Measurements from ENCODE around the gene DOCK2. TPM values are rescaled to one million over a fixed set of nuclear protein-coding genes. Genes with fewer than 3 reads are reported as not detected.

DOCK2 gene
- total and polyA plus RNA-seq, 2 donors (not counting 3 experiments of a cell fraction or from before 2014, with no cell fraction given), result 0.62 to 4.8 TPM

- H3K79me2 ChIP-seq (ENCODE audit: control insufficient read depth, insufficient read depth, low read length), result no peaks in the 10 kb centered on the region
- no peak for DNase-seq (ENCODE audit: low read depth, low spot score)
- H3K27me3 ChIP-seq (ENCODE audit: control insufficient read depth in 2 of 2, insufficient read depth in 2 of 2, low read length in 2 of 2), result peaks cover 0 to 3% of the 10 kb centered on the region in 2 experiments
- H3K4me3 ChIP-seq (replicated peaks in 1 of 3; ENCODE audit: insufficient read depth in 1 of 3, low read depth in 1 of 3, low read length in 3 of 3), result no peak overlapping the region
- intact Hi-C loops (cut with micrococcal nuclease), result no loop called here
- TF ChIP-seq MAX (IDR thresholded peaks at IDR 0.05; ENCODE audit: insufficient read depth, insufficient read length) (no peak), EZH2 (IDR thresholded peaks at IDR 0.05; ENCODE audit: borderline replicate concordance, low read depth, low read length, severe bottlenecking) (no peak), POLR2AphosphoS5 (IDR thresholded peaks at IDR 0.05; ENCODE audit: insufficient read depth, low read depth, low read length) (no peak), JUN (IDR thresholded peaks at IDR 0.05; ENCODE audit: borderline replicate concordance, insufficient read depth, insufficient read length, low read depth) (no peak), MYC (IDR thresholded peaks at IDR 0.05; ENCODE audit: low read depth, low read length) (no peak)
- no peak overlapping the region for H3K4me2 ChIP-seq (ENCODE audit: insufficient read depth, low read length)
- no peak overlapping the region for H3K9ac ChIP-seq (replicated peaks; ENCODE audit: extremely low read depth, insufficient read depth, low read length)
- no peak overlapping the region for H3K27ac ChIP-seq (ENCODE audit: insufficient read depth, low read depth, low read length)
- H3K4me1 ChIP-seq (ENCODE audit: control insufficient read depth, extremely low read depth, insufficient read depth, low read length), result no peaks in the 10 kb centered on the region
- no TSS peak for BruUV-seq (replicated peaks)
- H2AFZ ChIP-seq (ENCODE audit: low read depth, low read length), result no peak overlapping the region
- CTCF ChIA-PET, result no interaction called here
- H3K9me1 ChIP-seq (replicated peaks; ENCODE audit: control insufficient read depth, extremely low read depth, insufficient read depth, low read length), result no peaks in the 10 kb centered on the region
- H3K9me3 ChIP-seq (replicated peaks; ENCODE audit: control insufficient read depth, insufficient read depth, low read length), result no peaks in the 10 kb centered on the region
- POLR2A ChIA-PET, result no interaction called here
- H4K20me1 ChIP-seq (replicated peaks; ENCODE audit: control insufficient read depth, extremely low read depth, insufficient read depth, low read length), result no peaks in the 10 kb centered on the region
- dilution Hi-C loops (cut with MboI; ENCODE audit: extremely low pct_ligation_motif_present, low sequenced_read_pairs), result no loop called here
- H3K36me3 ChIP-seq (ENCODE audit: control insufficient read depth in 2 of 2, extremely low read depth in 1 of 2, insufficient read depth in 2 of 2, low read length in 2 of 2), result no peaks in the 10 kb centered on the region
- no peak for FAIRE-seq
Measured at GRCh38 chr5:169762338-169763095, 125.4 kb downstream of the DOCK2 start.

DNA sequence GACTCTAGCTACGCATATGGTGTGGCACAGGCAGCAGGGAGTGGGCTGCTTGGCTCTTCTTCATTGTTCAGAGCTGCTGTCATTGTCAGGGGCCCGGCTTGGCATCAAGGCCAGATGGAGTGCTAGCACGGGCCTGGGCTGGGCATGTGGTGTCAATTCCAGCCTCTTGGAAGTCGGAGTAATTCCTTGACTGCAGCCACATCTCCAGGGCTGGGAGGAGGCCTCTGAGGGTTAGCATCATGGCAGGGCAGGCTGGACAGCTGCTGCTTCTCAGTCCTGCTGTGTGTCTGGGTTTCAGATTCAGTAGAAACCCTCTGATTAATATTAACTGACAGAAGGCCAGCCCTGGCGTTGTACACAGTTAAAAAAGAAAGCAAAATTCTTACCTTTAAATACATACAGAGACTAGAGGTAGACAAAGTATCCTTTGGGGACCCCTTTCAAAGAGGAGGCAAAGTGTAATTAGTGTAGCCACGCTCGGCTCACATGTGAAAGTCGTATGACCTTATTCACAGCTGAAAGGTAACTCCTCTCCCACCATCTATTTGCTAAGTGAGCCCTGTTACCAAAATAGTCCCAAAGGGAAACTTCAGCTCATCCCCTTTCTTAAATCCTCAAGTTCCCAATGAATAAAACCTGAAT is 126.4 kb downstream of the DOCK2 start:
- POLR2A ChIA-PET, result no interaction called here

More for the DNA sequence above, 126.4 kb downstream of the DOCK2 start:
- Histone ChIP-seq H3K4me2 (ENCODE audit: insufficient read depth, low read length) (no peak overlapping the region), H3K9me3 (replicated peaks; ENCODE audit: control insufficient read depth, insufficient read depth, low read length) (no peaks in the 10 kb centered on the region), H3K27me3 (ENCODE audit: control insufficient read depth in 2 of 2, insufficient read depth in 2 of 2, low read length in 2 of 2) (no peaks in the 10 kb centered on the region), H3K9me1 (replicated peaks; ENCODE audit: control insufficient read depth, extremely low read depth, insufficient read depth, low read length) (no peaks in the 10 kb centered on the region), H2AFZ (ENCODE audit: low read depth, low read length) (no peak overlapping the region), H3K79me2 (ENCODE audit: control insufficient read depth, insufficient read depth, low read length) (no peaks in the 10 kb centered on the region), H4K20me1 (replicated peaks; ENCODE audit: control insufficient read depth, extremely low read depth, insufficient read depth, low read length) (no peaks in the 10 kb centered on the region), H3K4me1 (ENCODE audit: control insufficient read depth, extremely low read depth, insufficient read depth, low read length) (no peaks in the 10 kb centered on the region), H3K4me3 (replicated peaks in 1 of 3; ENCODE audit: insufficient read depth in 1 of 3, low read depth in 1 of 3, low read length in 3 of 3) (no peak overlapping the region), H3K36me3 (ENCODE audit: control insufficient read depth in 2 of 2, extremely low read depth in 1 of 2, insufficient read depth in 2 of 2, low read length in 2 of 2) (no peaks in the 10 kb centered on the region), H3K27ac (ENCODE audit: insufficient read depth, low read depth, low read length) (no peak overlapping the region), H3K9ac (replicated peaks; ENCODE audit: extremely low read depth, insufficient read depth, low read length) (no peak overlapping the region)
- TF ChIP-seq POLR2AphosphoS5 (IDR thresholded peaks at IDR 0.05; ENCODE audit: insufficient read depth, low read depth, low read length) (no peak), MAX (IDR thresholded peaks at IDR 0.05; ENCODE audit: insufficient read depth, insufficient read length) (no peak), MYC (IDR thresholded peaks at IDR 0.05; ENCODE audit: low read depth, low read length) (no peak), EZH2 (IDR thresholded peaks at IDR 0.05; ENCODE audit: borderline replicate concordance, low read depth, low read length, severe bottlenecking) (no peak), GATA2 (IDR thresholded peaks at IDR 0.05; ENCODE audit: insufficient read depth, insufficient read length, low read depth, low read length) (no peak), FOS (IDR thresholded peaks at IDR 0.05; ENCODE audit: borderline replicate concordance, insufficient read depth, low read length) (no peak), JUN (IDR thresholded peaks at IDR 0.05; ENCODE audit: borderline replicate concordance, insufficient read depth, insufficient read length, low read depth) (no peak)
- TF ChIP-seq, protein P1, sequence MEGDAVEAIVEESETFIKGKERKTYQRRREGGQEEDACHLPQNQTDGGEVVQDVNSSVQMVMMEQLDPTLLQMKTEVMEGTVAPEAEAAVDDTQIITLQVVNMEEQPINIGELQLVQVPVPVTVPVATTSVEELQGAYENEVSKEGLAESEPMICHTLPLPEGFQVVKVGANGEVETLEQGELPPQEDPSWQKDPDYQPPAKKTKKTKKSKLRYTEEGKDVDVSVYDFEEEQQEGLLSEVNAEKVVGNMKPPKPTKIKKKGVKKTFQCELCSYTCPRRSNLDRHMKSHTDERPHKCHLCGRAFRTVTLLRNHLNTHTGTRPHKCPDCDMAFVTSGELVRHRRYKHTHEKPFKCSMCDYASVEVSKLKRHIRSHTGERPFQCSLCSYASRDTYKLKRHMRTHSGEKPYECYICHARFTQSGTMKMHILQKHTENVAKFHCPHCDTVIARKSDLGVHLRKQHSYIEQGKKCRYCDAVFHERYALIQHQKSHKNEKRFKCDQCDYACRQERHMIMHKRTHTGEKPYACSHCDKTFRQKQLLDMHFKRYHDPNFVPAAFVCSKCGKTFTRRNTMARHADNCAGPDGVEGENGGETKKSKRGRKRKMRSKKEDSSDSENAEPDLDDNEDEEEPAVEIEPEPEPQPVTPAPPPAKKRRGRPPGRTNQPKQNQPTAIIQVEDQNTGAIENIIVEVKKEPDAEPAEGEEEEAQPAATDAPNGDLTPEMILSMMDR (IDR thresholded peaks at IDR 0.05; ENCODE audit: extremely low read depth in 1 of 2, insufficient read depth in 1 of 2, low read depth in 1 of 2, low read length in 2 of 2), result no peak
- dilution Hi-C loops (cut with MboI; ENCODE audit: extremely low pct_ligation_motif_present, low sequenced_read_pairs) (no loop called here), intact Hi-C loops (cut with micrococcal nuclease) (no loop called here)
- DNase-seq (ENCODE audit: low read depth, low spot score), result no peak
- no TSS peak for BruUV-seq (replicated peaks)
- no peak for FAIRE-seq
- CTCF ChIA-PET, result no interaction called here
